ENCODE measurements around the gene TMEM179.

- TF ChIP-seq RAD21 (IDR thresholded peaks at IDR 0.05; ENCODE audit: low read depth) (no peak), USF1 (IDR thresholded peaks at IDR 0.05) (no peak), TAF1 (IDR thresholded peaks at IDR 0.05; ENCODE audit: low read depth) (no peak), REST (IDR thresholded peaks at IDR 0.05; ENCODE audit: low read depth) (no peak), NFIC (IDR thresholded peaks at IDR 0.05) (no peak), CEBPB (IDR thresholded peaks at IDR 0.05) (no peak), EP300 (IDR thresholded peaks at IDR 0.05; ENCODE audit: borderline replicate concordance) (no peak)
These were observed 7.6 kb downstream of the TMEM179 start for GRCh38 chr14:104596927-104597351.
